Stimulated activated CD4-positive, alpha-beta T cell treated with anti-CD3 and anti-CD28 coated beads, Interleukin-4, amount 100 ng/mL, for 48 hours (primary cell): ENCODE results near the gene TIRAP.

Experiments
- DNase-seq, 2 donors: peaks; one replicate each; pipeline ENCODE4 v3.0.0-alpha.2; 2020; ENCODE audit warnings: low read depth in 2 of 2

The TIRAP gene

GRCh38 chr11:126322996-126323395 is 40.1 kb downstream of the TIRAP start:
- no peak for DNase-seq

DNA sequence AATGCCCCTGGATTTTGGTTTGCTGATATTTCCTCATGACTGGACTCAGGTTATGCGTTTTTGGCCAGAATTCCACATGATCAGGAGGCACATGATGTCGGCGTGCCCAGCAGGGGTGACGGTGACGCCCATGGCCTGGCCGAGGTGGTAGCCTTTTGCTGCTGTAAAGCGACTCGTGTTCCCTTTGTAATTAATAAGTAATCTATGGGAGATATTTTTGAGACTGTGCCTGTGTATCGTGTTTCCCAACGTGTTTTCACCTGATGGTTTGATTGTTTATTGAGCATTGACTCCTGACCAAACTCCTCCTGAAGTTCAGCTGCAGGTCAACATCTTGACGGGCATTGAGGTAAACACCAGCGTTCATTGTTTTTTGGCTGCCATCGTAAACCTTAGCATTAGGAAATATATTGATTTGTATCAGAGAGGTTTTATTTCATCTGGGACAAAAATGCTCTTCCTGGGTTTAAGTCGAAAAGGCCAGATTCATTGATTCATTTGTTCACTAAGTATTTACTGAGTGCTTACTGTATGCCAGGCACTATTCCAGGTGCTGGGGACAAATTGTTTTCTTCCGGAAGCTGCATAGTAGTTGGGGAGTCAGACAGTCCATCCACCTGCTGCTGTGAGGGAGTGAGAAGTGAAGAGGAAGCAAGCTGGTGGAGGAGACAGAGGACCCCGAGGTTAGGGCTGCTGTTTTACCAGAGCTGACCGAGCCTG is 44.5 kb downstream of the TIRAP start:
- DNase-seq, result no peak

GRCh38 chr11:126328001-126328390 is 45.1 kb downstream of the TIRAP start:
- DNase-seq, result no peak

- no peak for DNase-seq
Observed at GRCh38 chr11:126328444-126328843, 45.6 kb downstream of the TIRAP start.

DNA sequence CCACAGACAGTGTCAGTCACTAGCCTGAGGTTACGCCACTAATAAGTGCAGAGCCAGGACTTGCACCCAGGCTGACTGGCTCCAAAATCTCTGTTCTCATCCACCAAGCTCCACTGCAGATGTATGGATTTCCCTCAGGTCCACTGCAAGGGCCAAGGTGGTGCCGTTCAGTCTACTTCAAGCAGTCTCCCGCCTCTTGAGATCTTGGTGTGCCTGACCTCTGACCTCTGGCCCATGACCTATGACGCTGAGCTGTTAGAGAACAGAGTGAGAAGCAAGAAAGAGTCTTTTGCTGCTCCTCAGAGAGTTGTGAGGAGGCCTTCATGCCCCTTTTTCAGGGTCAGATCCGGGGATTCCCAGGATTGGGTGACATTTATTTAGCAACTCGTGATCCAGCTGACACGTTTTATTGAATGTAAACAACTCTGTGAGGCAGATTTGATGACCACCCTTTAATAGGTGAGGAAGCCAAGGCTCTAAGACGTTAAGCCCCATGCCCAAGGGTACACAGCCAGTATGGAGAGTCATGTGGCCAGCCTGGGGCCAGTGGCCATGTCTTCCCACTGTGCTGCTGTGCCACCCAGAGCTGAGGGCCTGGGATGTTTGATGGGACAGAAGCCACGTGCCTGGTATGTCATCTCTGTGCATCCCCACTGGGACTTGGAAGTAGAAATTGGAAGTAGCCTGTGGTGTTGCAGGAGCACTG is 46.2 kb downstream of the TIRAP start:
- no peak for DNase-seq

DNA sequence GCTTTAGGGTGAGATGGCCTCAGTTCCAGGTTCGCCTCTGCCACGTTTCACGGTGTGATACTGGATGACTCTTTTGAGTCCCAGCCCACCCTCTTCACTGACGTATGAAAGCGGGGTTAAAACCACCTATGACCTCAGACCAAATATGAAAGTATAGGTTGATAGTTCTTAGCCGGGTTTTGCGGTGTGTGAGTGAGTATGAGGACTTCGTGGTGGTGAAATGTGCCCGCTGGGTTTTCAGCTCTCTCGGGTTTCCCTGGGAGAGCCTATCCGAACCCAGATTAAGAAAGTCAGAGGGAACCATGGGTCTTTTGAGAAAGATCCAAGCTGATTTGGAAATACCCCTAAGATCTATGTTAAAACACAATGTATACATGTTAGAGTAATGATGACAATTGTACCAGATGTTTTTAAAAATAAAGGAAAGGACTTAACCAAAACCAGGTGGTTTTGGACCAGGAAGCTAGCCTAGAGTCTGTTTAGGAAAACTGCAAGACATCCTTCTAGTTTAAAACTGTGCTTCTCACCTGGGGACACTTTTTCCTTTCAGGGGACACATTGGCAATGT is 46.8 kb downstream of the TIRAP start:
- no peak for DNase-seq

DNA sequence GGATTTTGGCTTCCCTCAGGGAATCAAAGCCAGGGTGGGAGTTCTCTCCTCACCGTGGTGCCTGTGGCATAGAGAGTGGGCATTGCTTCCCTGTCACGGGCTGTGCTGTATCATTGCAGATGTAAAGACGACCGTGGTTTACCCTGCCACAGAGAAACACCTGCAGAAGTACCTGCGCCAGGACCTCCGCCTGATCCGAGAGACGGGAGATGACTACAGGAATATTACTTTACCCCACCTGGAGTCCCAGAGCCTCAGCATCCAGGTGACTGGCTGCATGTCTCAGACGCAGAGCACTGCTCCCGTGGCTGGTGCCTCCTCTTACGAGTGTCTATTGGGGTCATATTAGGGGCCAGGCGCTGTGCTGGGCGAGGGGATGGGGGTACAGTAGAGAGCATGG is 48.4 kb downstream of the TIRAP start:
- DNase-seq, result no peak

- no peak for DNase-seq
Observed at GRCh38 chr11:126332221-126332711, 49.4 kb downstream of the TIRAP start.

DNA sequence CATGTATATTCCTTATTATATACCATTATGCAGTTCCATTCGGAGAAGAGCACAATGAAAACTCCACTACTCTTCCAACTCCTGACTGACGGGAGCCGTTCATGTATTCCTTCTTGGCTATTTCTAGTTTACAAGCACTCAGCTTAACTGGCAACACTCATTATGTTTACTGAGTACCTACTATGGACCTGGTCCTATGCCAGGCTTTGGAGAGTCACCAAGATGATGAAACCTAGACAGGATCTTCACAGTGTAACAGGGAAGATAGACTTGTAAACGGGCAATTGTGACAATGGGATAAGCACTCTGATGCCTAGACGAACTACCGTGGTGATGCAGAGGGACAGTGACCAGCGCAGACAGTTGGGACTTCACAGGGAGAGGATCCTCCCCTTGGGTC is 50.2 kb downstream of the TIRAP start:
- DNase-seq, result no peak

DNA sequence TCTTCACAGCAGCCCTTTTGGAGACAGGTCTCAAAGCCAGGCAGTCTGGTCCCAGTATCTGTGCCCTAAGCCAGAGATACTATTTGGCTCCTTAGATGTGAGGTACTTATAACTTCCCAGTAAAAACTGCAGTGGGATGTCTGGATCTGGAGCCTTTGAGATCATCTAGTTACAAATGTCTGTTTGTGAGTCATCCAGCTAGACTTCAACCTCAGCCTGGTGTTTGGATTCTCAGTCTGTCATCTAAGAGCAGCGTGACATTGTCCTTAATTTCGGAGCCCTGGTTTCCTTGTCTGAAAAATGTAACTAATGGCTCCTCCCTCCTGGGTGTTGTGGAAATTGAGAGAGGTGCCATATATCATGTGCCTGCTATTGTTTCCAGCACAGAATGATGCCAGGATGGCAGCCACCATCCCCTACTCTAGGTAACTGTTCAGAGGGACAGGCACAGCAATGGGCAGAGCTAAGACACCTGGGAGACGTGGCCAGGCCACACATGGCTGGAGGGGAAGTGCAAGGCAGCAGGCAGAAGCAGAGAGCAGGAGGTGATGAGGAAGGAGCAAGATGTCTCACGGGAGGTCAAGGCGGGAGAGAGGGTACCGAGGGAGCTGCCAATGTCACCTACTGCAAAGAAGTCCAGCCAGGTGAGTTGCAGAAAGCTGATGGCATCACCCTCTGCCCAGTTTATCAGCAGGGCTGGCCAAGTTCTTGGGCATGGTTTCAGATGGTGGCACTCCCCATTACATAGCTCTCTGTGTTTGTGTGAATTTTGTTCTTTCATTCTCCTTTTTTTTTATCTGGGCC is 52.0 kb downstream of the TIRAP start:
- no peak for DNase-seq

DNA sequence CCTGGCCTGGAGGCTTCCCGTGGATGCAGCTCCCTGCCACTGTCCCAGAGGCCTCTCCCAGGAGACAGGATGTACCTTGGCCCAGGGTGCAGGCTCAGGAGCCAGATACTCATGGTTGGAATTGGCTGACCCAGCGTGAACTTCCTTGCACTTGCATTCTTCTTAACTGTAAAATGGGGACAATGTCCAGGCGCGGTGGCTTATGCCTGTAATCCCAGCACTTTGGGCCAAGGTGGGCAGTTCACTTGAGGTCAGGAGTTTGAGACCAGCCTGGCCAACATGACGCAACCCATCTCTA is 52.5 kb downstream of the TIRAP start:
- DNase-seq, result no peak

DNA sequence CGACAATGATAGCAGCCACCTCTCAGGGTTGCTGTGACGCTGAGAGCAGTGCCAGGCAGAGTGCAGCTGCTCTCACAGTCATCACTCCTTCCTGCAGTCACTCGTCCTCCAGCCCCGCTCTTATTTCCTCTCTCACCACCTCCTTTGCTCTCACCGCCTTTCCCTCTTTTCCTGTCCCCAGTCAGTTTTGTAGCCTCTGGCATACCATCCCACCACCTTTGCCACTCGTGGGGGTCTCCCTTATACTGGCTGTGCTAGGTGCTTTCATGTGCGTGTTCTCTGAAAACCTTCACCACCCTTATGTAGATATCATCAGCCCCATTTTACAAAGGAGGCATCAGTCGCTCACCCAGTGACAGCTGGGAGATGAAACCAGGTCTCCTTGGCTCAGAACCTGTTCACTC is 53.2 kb downstream of the TIRAP start:
- DNase-seq, result no peak

DNA sequence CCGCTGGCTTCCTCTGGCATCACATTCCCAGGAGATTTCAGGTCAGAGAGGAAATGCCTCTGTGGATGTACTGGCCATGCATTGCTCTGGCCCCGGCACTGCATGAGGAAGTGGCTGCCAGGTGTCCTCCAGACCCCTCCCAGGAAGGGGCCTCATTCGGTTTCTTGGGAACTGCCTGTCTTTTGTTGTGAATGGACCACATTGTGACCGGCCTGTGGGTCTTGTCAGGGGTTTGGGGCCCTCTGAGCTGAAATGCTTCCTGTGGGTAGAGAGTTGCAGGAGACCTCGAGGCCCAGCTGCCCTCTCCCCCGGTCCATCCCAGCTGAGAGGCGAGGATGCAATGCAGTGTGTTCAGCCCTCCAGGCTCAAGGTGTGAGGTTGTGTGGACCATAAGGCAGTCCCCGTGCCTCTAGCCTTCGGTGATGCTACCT is 53.8 kb downstream of the TIRAP start:
- DNase-seq, result no peak

DNA sequence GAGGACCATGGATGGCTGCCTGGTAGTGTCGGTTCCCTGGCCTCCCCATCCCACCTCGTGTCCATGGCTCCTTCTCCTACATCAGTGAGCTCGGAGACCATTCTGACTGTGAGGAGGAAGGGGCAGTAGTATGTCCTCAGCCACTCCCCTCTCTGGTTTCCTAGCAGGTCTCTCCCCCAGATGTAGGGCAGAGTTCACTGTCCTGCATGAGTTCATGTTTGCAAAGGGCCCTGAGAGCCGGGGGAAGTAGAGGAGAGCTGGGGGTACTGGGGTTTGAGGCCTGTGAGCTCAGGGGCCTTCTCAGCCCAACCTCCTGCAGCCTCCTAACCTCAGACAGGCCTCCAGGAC is 54.2 kb downstream of the TIRAP start:
- DNase-seq, result no peak

DNA sequence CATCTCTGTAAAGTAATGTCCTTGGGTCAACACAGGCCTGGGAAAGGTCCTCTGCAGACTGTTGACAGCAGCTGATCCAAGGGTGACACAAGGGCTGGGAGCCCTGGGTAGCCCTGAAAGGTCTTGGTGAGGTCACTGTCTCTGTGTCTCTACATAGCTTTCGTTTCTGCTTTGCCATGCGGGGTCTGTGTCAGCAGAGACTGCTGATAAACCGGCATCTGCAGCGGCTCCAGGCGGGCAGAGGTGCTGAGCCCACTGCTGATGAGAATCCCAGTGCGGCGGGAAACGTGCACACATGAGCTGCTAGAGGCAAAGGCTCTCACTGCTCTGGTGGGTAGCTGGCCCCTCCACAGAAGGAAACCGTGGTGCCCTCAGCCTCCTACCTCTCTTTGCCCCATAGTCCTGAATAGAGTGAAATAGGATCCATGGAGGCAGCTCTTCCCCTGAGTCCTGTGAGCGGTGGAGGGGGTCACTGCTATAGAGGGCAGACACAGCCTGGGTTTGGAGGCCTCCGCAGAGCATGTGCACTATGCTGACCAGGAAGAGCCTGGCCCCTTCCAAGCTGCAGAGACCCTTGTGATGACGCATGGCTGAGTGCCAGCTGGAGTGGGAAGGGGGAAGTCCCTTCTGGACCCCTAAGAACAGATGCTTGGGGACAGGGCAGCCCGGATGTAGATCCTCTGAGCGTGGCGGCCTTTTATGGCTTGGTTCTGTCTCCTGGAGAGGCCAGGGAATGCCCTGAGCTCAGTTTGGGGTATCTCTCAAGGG is 54.8 kb downstream of the TIRAP start:
- DNase-seq, result no peak

GRCh38 chr11:126338346-126339055 is 55.6 kb downstream of the TIRAP start:
- no peak for DNase-seq

DNA sequence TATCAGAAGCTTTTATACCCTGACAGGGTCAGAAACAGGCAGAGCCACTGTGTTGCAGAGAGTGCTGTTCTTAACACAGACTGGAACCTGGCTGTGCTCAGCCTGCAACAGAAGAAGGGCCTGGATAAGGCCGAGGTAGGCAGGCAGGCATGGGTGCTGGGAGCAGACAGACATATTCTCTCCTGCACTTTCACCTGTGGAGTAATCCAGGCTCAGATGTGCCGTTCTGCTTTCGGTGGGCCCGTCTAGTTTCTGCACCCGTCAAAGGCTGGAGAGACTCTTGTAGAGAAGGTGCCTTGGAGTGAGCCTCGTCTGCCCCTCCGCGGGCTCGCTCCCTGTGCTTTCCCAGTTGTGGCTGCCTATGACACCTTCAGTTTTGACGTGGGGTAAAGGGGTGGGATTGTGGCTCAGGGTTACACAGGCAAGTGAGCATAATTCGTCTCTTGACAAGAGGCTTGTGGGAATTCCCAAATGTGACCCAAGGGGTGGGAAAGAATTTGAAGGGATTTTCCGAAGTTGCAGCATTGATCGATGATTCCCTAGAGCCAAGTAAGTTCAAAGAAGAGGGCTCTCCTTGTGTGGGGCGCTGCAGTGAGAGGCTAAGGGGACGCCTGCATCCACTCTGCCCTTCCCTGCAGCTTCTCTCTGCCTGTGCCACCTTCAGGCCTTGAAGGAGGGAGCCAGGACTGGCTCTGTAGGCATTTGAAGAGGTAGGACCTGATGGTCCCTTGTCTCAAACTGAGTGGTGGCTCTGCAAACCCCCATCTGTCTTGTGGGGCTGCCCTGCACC is 56.4 kb downstream of the TIRAP start:
- DNase-seq, result no peak

DNA sequence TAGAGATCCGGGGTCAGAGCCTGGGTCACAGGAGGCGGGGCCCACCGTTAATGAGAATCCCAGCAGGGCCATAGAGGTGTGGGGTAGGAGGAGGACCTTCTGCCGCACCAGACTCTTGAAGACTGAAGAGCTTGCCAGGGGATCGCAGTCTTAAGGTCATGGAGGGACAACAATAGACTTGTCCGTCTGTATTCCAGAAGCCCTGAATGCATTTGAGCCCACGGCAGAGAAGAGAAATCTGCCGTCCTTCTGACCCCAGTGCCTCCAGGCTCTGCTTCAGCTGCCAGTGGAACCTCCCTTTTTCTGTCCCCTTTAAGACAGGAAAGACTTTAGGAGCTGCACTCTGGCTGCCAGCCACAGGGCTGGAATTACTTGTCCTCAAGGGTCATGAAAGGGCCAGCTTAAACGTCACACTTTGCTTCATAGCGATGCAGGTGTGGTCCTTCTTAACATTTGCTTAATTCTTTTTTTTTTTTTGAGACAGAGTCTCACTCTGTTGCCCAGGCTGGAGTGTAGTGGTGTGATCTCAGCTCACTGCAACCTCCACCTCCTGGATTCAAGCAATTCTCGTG is 57.1 kb downstream of the TIRAP start:
- DNase-seq, result no peak

- DNase-seq, result no peak
Observed at GRCh38 chr11:126340960-126341606, 58.2 kb downstream of the TIRAP start.
